GM23338 (cell line): ENCODE results near the gene KRT74. TPM values are rescaled to one million over a fixed set of nuclear protein-coding genes. Genes with fewer than 3 reads are reported as not detected.

Experiments
- ATAC-seq: fragments of 200-7000 bp; cut with Tn5 transposase; 3 replicates; pipeline ENCODE4 v1.9.1; 2020
- DNase-seq: peaks from one replicate; pipeline ENCODE4 v3.0.0-alpha.2; 2015; ENCODE audit warnings: low spot score
- H2AFZ ChIP-seq: fragments of 200-600 bp; sonication (generic); 2 replicates; pipeline ENCODE4 v1.8.0; 2016; ENCODE audit warnings: antibody characterized with exemption, mild to moderate bottlenecking, moderate library complexity
- H3F3A ChIP-seq: fragments of 200-600 bp; sonication (generic); replicated peaks from 2 replicates; pipeline ENCODE4 v1.8.0; 2017; ENCODE audit warnings: antibody characterized with exemption, mixed run types, low read depth
- H3K27ac ChIP-seq: fragments of 200-600 bp; sonication (generic); 2 replicates; pipeline ENCODE4 v1.6.1; 2016; ENCODE audit warnings: low read depth
- H3K27me3 ChIP-seq: fragments of 200-600 bp; sonication (generic); 2 replicates; pipeline ENCODE4 v1.8.0; 2016; ENCODE audit warnings: mild to moderate bottlenecking, mixed run types, moderate library complexity; ENCODE audit not compliant: insufficient read depth
- H3K36me3 ChIP-seq: fragments of 200-600 bp; sonication (generic); 2 replicates; pipeline ENCODE4 v1.8.0; 2016; ENCODE audit warnings: mild to moderate bottlenecking; ENCODE audit not compliant: insufficient read depth
- H3K4me1 ChIP-seq: fragments of 200-600 bp; sonication (generic); 2 replicates; pipeline ENCODE4 v1.8.0; 2016; ENCODE audit warnings: mild to moderate bottlenecking, moderate library complexity; ENCODE audit not compliant: insufficient read depth
- H3K4me2 ChIP-seq: fragments of 200-600 bp; sonication (generic); 2 replicates; pipeline ENCODE4 v1.7.1; 2017; ENCODE audit warnings: mixed run types
- H3K4me3 ChIP-seq: fragments of 200-600 bp; sonication (generic); 2 replicates; pipeline ENCODE4 v1.6.1; 2016; ENCODE audit warnings: mixed run types
- H3K79me2 ChIP-seq: fragments of 200-600 bp; sonication (generic); replicated peaks from 2 replicates; pipeline ENCODE4 v1.8.0; 2017; ENCODE audit warnings: mild to moderate bottlenecking; ENCODE audit not compliant: insufficient read depth
- H3K9me2 ChIP-seq: fragments of 200-600 bp; sonication (generic); 2 replicates; pipeline ENCODE4 v1.8.0; 2017; ENCODE audit not compliant: insufficient read depth
- H4K20me1 ChIP-seq: fragments of 200-600 bp; sonication (generic); replicated peaks from 2 replicates; pipeline ENCODE4 v1.8.0; 2017; ENCODE audit warnings: mild to moderate bottlenecking; ENCODE audit not compliant: insufficient read depth
- H3K27ac Mint-ChIP-seq: 2 replicates; pipeline ENCODE4 v1.8.0; 2020; ENCODE audit warnings: inconsistent platforms, mild to moderate bottlenecking, moderate library complexity, mixed read lengths
- H3K27me3 Mint-ChIP-seq: 3 replicates; pipeline ENCODE4 v1.8.0; 2022; ENCODE audit warnings: low read depth, mild to moderate bottlenecking, moderate library complexity, mixed read lengths, inconsistent platforms; ENCODE audit not compliant: insufficient read depth, poor library complexity
- H3K36me3 Mint-ChIP-seq: 3 replicates; pipeline ENCODE4 v1.8.0; 2021; ENCODE audit warnings: low read depth, mild to moderate bottlenecking, inconsistent platforms, moderate library complexity, mixed read lengths
- H3K4me1 Mint-ChIP-seq: 3 replicates; pipeline ENCODE4 v1.8.0; 2020; ENCODE audit warnings: mild to moderate bottlenecking, inconsistent platforms, mixed read lengths
- H3K4me3 Mint-ChIP-seq: 3 replicates; pipeline ENCODE4 v1.8.0; 2021; ENCODE audit warnings: moderate library complexity, mild to moderate bottlenecking, inconsistent platforms, mixed read lengths
- H3K9me3 Mint-ChIP-seq: 3 replicates; pipeline ENCODE4 v1.8.0; 2020; ENCODE audit warnings: moderate library complexity, mild to moderate bottlenecking, inconsistent platforms, mixed read lengths
- ETS1 ChIP-seq: IDR thresholded peaks from 2 replicates; pipeline ENCODE4 v1.6.1; 2016; ENCODE audit warnings: antibody characterized with exemption
- EZH2 ChIP-seq: fragments of 200-600 bp; sonication (generic); IDR thresholded peaks from one replicate; pipeline ENCODE4 v1.8.0; 2017; ENCODE audit warnings: antibody characterized with exemption, mild to moderate bottlenecking, low read depth; ENCODE audit not compliant: unreplicated experiment
- EZH2phosphoT487 ChIP-seq: fragments of 200-600 bp; sonication (generic); IDR thresholded peaks from one replicate; pipeline ENCODE4 v1.8.1; 2018; ENCODE audit warnings: antibody characterized with exemption; ENCODE audit not compliant: unreplicated experiment
- NANOG ChIP-seq: IDR thresholded peaks from 2 replicates; pipeline ENCODE4 v1.6.1; 2016; ENCODE audit warnings: antibody characterized with exemption, borderline replicate concordance
- POLR2AphosphoS5 ChIP-seq: IDR thresholded peaks from 2 replicates; pipeline ENCODE4 v1.6.1; 2016; ENCODE audit warnings: antibody characterized with exemption, low read depth
- REST ChIP-seq: IDR thresholded peaks from one replicate; pipeline ENCODE4 v1.6.1; 2018; ENCODE audit warnings: antibody characterized with exemption; ENCODE audit not compliant: unreplicated experiment
- ZNF114 ChIP-seq: fragments of 250-450 bp; sonication (Bioruptor Pico); IDR thresholded peaks from 2 replicates; pipeline ENCODE4 v1.5.0; 2020; ENCODE audit warnings: mild to moderate bottlenecking, moderate library complexity
- ZNF462 ChIP-seq: fragments of 250-450 bp; sonication (Bioruptor Pico); IDR thresholded peaks from 2 replicates; pipeline ENCODE4 v1.5.0; 2020; ENCODE audit warnings: mild to moderate bottlenecking, moderate library complexity
- polyA plus RNA-seq: library from polyadenylated mRNA; unstranded; fragments of >200 nt; fragmentation: Nextera tagmentation; extraction: Ambion mirVana; gene quantifications from 2 replicates; pipeline ENCODE4 v1.2.1, GENCODE V29; 2016
- total RNA-seq: library from RNA; depleted of rRNA; stranded (reverse); fragments of >200 nt; shearing (Covaris generic); gene quantifications from 2 replicates; pipeline ENCODE4 v1.2.3, GENCODE V29; 2014

The KRT74 gene
- total and polyA plus RNA-seq, 2 experiments from 2014 or later: not detected

- Histone ChIP-seq H3K36me3 (no peaks in the 10 kb centered on the region), H4K20me1 (no peaks in the 10 kb centered on the region), H3K4me2 (no peak overlapping the region), H3K27me3 (no peaks in the 10 kb centered on the region), H3K27ac (no peak overlapping the region), H3K79me2 (no peaks in the 10 kb centered on the region), H3F3A (no peaks in the 10 kb centered on the region), H3K4me3 (no peak overlapping the region), H3K4me1 (no peaks in the 10 kb centered on the region), H2AFZ (no peak overlapping the region), H3K9me2 (no peaks in the 10 kb centered on the region)
- Mint-ChIP-seq H3K36me3 (no peaks in the 10 kb centered on the region), H3K9me3 (no peaks in the 10 kb centered on the region), H3K27ac (no peak overlapping the region), H3K4me1 (no peaks in the 10 kb centered on the region), H3K27me3 (peaks cover 14% of the 10 kb centered on the region), H3K4me3 (no peak overlapping the region)
- no peak for TF ChIP-seq ZNF114 (CRISPR knock-in tag)
- ATAC-seq (no peak), DNase-seq (no peak)
Observed at GRCh38 chr12:52542785-52543318, 30.8 kb downstream of the KRT74 start.

GRCh38 chr12:52542157-52542556, 31.5 kb downstream of the KRT74 start:
- ATAC-seq: no peak
- Mint-ChIP-seq H3K4me3 (no peak overlapping the region), H3K9me3 (no peaks in the 10 kb centered on the region), H3K27ac (no peak overlapping the region), H3K4me1 (no peaks in the 10 kb centered on the region), H3K27me3 (peaks cover 14% of the 10 kb centered on the region), H3K36me3 (no peaks in the 10 kb centered on the region)
- no peak for TF ChIP-seq NANOG
- TF ChIP-seq ETS1: no peak
- no peak for TF ChIP-seq POLR2AphosphoS5
- TF ChIP-seq ZNF114 (CRISPR knock-in tag): no peak
- TF ChIP-seq EZH2phosphoT487: no peak
- no peak for TF ChIP-seq ZNF462 (CRISPR knock-in tag)
- no peak for TF ChIP-seq EZH2
- no peak for TF ChIP-seq REST
- H3K36me3 ChIP-seq: no peaks in the 10 kb centered on the region
- no peak overlapping the region for H3K4me2 ChIP-seq
- no peaks in the 10 kb centered on the region for H3K4me1 ChIP-seq
- DNase-seq: no peak
- H3K27ac ChIP-seq: no peak overlapping the region
- no peaks in the 10 kb centered on the region for H3F3A ChIP-seq
- no peak overlapping the region for H3K4me3 ChIP-seq
- no peaks in the 10 kb centered on the region for H3K79me2 ChIP-seq
- no peaks in the 10 kb centered on the region for H4K20me1 ChIP-seq
- H3K9me2 ChIP-seq: no peaks in the 10 kb centered on the region
- no peaks in the 10 kb centered on the region for H3K27me3 ChIP-seq
- H2AFZ ChIP-seq: no peak overlapping the region
